ENCODE results near the gene BCHE.

BCHE gene

DNA sequence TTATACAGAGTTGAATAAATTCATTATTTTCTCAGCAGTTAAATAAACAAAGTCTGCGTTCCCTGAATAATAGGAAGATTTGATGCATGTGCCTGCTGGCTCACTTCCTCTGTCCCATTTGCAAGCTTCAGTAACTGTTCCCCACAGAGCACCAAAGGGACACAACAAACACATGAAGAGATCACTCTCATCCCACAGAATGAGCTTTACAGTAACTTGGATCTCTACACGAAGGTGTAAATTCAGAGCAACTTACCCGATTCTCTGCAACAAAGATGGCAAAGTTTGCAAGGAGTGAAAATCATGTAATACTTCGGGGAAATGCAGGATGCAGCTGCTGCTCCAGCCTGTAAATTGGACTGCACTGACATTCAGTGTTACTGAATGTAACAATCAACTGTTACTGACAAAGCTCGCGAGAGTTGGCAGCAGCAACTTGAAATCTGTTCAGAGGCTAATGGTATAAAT, at the start of gene BCHE:
Gene BCHE (minus strand): TSS at position 366 of the 468 bp plus-strand sequence. CDS start 6,390 bp downstream, outside the sequence.
- no peak for DNase-seq (ENCODE audit: low spot score)

DNA sequence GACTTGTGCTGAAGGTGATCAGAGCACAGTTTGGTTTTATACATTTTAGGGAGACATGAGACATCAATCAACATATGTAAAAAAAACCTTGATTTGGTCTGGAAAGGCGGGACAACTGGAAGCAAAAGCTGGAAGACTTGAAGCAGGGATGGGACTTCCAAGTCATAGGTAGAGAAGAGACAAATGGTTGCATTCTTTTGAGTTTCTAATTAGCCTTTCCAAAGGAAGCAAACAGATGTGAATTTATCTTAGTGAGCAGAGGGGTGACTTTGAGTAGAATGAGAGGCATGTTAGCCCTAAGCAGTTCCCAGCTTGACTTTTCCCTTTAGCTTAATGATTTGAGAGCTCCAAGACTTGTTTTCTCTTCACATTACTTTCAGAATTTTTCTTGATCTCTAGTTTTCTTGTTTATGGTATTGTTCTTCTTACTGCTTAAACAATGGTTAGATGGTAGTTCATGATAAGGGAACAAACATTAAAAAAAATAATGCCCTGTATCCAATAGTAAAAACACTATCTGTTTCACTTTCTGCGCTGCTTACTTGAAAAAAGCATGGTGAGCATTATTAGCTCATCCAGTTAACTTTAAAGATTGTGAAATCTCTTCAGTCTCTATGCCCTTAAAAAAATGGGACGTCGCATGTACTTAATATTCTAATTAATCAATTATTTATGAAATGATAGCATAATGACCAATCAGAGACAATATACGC, 48.5 kb upstream of the BCHE start:
- DNase-seq (ENCODE audit: low spot score): no peak

DNA sequence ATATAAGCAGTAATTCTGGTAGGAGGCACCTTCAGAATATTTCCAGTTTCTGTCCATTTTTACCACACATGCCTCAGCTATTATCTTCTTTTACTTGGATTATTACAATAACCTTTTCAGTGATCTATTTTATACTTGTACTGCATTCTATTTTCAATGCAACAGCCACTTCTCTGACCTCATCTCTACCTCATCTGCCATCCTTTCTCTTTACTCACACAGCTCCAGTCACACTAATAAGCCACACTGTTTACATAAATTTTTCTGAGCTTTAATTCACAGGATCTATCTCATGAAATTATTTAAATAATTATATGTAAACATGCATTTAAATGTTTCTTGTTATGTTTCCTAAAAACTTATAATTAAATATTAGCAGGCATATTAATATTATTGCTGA, 47.3 kb upstream of the BCHE start:
- DNase-seq (ENCODE audit: low spot score): no peak

DNA sequence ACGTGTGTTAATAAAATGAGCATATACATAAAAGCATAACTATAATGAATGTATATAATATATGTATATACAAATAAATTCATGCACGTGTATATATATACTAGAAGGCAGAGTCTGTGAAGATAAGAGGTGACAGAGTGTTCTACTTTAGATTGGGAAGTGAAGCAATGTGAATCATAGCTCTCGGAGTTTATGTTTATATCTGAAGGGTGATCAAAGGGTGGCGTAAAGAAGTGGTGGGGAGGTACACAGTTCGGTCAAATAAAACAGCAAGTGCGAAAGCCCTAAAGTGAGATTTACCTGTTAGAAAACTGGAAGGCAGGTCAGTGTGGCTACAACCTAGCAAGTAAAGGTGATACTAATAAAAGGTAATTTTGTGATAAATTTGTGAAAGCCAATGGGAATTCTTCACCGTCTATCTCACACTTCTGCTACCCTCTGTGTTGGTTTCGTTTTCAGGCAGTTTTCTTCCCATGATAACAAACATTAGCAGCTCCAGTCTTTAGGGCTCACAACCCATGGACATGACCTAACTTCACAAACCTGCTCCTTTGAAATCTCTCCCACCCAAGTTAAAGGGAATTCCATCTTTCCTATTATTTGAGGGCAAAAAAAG, 46.7 kb upstream of the BCHE start:
- no peak for DNase-seq (ENCODE audit: low spot score)

DNA sequence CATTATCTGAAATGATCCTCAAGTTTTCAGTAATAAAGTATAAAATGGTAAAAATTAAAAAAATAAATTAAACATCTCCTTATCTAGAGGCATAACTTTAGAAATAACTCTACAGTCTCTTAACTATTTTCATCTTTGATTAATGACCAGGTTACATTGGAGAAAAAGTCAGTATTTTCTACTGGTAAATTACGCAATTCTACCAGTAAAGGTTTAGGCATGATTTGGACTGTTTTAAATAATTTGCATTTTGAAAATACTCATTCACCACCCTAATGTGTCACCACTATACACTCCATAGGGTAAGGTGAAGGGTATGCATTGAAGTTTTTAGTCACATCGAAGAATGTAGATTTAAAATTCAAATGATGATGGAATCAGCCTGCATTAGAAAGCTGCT, 45.9 kb upstream of the BCHE start:
- DNase-seq (ENCODE audit: low spot score): no peak

DNA sequence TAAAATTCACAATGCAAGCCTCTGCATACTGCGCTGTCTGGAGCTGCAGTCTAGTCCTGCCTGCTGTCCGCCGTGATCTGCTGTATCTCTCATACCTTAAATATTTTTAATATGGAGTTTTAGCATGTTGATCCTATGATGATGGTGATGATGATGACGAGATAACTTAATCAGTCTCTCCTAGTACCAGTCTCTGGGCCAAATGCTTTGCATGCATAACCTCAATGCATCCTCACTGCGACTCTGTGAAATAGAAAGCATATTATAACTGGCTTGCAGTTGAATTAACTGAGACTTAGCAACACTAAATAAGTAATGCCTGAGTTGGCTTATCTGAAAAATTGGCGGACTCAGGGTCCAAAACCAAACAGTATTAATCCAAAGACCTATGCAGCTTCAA, 38.4 kb upstream of the BCHE start:
- DNase-seq (ENCODE audit: low spot score): no peak

DNA sequence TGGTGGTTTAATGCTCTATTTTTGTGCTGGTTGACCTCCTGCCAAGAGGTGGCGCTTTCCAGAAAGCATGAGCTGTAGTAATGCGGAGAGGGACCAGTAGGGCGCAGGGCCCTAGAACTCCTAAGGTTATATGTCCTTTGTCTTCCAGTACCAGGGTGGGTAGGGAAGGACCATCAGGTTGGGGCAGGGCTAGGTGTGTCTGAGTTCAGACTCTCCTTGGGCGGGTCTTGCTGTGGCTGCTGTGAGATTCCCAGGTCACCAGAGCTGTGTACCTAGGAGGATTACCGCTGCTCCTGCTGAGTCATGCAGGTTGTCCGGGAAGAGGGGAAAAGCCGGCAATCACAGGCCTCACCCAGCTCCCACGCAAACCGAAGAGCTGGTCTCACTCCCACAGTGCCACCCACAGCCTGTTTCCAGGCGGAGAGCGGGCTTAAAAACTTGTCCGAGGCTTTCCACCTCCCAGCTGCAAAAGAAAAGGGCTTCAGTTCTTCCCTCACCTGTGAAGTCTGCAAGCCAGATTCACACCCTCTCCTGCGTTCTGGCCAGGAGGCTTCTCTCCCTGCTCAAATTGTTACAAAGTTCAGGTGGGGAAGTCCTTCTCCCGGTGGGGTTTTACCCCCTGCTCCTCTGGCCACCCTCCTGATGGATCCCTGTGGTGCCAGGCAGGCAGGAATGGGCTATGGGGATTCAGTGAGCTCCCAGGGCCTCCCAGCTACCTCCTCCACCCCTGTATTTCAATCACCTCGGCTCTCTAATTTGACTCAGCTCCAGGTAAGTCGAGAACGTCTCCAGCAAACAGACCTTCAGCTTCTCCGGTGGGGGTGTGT, 37.7 kb upstream of the BCHE start:
- DNase-seq (ENCODE audit: low spot score): no peak

DNA sequence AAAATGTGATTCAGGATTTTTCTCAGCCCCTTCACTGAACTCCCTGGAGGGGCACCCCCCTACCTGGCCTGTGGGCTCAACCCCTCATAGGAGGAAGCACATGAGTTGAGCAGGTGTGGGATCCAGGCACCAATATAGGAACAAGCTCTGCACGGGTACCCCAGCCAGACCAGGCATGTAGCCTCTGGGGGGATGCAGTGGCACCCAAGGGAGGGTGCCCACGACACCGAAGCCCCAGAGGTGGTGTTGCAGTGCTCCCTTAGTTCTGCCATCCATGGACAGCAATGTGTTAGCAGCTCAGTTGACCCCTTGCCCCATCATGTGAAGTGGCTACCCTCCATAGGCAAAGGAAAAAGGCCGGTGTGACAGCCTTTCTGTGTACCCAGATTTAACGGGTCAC, 30.9 kb upstream of the BCHE start:
- no peak for DNase-seq (ENCODE audit: low spot score)

DNA sequence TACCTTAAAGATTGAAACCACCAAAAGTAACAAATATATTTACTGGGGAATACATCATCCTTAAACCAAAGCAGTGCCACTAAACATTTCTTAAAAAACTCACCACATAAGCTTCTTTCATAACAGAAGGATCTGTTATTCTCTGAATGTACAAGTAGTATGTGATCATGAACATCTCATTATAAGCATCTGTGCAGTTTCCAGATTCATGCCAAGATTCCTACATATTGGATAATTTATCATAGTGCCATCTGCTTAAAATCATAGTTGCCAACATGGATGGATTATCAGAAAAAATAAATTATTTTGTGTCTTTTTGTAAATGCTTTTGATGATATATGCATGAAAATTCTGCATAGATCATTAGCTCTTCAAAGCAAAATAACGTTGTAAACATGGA, 21.8 kb upstream of the BCHE start:
- no peak for DNase-seq (ENCODE audit: low spot score)

DNA sequence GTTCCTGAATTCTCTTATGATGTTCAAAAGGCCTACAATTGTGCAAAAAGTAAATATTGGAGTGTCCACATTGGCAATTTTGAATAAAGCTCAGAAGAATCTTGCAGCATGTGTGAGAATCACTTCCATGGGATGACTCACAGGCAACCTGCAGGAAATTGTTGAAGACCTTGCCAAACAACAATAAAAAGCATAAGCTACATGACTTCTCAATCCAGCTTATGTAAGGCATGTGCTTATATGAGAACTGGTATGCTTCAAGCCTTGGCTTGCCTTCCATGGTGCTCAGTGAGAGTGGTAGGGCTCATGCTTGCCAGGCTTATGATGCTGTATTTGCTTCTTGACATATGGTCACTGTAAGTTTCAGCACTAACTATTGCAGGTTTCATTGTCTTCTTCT, 18.4 kb upstream of the BCHE start:
- no peak for DNase-seq (ENCODE audit: low spot score)

DNA sequence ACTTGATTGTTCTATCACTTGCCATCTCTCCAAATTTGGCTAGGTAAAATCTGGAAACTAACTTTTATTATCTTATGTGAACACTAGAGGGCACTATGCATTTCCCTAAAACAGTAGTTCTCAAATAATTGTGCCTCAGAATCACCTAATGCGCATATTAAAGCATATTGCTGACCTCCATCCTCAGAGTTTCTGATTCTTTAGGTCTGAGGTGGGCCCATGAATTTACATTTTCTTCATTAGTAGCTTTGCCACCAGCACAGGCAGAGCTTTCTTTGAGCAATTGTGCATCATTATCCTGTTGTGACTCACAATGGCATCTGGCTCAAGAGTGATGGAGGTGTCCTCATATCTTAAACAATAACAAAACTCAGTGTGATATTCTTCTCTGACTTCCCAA, 17.5 kb upstream of the BCHE start:
- no peak for DNase-seq (ENCODE audit: low spot score)

DNA sequence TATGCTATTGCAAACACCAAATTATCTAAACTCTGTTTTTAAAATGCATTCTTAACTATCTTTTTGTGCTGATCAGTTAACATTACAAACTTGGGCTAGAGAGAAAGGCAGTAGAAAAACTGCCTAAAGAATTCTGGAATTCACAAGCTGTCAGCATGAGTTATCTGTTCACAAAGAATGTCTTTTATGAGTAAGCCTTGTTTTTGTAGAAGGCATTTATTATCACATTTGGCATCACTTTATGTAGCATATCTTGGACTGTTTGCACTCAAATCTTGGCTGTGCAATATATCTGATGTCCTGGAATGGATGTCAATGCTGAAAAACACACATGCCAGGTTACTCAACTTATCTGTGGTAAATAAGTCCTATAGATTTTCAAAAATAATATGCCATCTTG, 15.5 kb upstream of the BCHE start:
- no peak for DNase-seq (ENCODE audit: low spot score)

DNA sequence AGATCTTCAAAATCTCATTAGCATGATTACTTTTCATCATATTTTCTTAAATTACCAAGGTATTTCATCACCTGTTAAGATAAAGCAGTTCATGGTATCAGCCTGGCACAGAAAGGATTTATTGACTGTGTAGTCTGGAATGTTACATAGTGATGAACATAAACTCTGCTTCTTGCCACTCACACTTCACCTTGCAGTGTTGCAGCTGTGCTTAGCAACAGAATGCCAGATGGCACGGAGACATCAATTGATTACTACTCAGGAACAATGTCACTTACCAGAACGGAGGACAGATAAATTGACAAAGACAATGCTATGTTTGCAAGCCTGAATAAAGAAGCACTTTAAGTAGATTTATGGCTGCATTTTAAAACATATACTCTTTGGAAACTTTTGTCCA, 15.0 kb upstream of the BCHE start:
- no peak for DNase-seq (ENCODE audit: low spot score)

DNA sequence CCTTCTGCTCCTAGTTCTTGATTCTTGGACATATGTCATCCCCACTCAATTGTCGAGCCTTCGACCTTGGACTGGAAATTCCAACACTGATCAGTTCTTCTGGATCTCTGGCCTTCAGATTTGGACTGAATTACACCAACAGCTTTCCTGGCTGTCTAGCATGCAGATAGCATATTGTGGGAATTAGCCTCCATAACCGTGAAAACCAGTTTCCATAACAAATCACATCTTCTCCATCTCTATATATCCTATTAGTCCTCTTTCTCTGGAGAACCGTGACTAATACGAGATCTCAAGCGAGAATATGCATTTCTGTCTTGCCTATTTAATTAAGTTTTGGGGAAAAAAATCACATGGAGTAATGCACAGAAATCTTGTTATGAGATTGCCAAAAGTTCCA, 8.8 kb upstream of the BCHE start:
- no peak for DNase-seq (ENCODE audit: low spot score)

DNA sequence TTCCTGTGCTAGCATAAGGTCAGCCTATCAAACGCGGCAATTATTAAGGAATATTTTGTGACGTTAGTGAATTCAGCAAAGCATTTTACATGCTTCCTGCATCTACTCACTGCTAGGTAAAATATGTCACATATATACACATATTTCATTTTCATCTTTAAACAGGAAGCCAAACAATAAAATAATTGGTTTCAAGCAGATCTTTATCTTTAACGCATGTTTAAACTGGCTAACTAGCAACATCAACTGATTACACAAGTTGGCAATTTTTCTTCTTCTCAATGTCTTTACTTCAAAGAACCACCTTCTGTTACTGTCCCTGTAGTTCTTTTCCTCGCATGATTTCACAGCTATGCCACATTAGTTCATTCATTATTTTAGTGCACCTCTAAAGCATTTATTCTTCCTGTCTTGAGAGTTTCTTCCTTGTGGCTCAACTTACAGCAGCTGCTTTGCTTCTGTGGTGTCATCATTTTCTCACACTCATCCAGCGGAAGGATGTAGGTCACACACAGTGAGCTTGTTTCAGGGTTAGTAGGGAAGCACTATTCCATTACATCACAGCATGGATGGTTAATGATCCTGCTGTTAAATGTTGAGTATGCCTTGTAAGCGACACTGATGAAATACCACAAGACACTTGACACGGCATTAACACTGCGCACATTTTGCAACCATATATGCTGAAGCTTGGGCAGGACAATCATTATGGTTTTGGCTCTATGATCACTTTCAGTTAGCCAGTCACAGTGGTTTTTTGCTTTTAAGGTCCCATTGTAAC, 2.3 kb upstream of the BCHE start:
- DNase-seq (ENCODE audit: low spot score): no peak

DNA sequence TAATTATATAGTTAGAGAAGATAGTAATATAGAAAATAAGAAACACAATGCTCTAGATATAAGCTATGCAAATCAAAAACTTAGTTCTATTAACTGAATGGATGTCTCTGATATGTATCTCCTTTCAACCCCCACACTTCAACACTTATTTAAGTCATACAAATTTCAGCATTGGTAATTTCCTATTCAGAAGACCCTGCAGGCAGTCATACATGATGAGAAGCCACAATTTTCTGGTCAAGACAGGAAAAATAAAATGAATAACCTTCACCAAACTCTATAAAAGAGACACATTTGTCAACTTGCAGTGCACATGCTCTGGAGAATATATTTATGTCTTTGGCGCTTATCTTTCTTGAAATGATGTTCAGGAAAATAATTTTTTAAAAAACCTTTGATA, 578 bp upstream of the BCHE start:
- DNase-seq (ENCODE audit: low spot score): no peak

DNA sequence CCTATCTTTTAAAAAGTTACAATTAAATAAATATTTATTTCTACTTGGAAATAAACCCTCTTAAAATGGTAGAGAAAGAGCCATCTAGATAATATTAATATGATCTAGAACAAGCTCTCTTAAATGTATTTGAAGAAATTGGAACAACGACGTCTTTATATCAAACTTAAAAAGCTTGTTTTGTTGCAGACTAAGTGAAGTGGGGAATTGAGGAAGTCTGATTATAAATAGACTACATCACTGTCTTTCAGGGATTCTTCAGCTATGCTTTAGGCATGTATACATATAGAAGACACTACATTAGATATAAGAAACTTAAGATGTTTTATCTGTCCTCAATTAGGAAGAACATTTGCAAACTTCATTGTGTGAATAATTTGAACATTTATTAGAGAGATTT, 1.8 kb downstream of the BCHE start:
- no peak for DNase-seq (ENCODE audit: low spot score)

DNA sequence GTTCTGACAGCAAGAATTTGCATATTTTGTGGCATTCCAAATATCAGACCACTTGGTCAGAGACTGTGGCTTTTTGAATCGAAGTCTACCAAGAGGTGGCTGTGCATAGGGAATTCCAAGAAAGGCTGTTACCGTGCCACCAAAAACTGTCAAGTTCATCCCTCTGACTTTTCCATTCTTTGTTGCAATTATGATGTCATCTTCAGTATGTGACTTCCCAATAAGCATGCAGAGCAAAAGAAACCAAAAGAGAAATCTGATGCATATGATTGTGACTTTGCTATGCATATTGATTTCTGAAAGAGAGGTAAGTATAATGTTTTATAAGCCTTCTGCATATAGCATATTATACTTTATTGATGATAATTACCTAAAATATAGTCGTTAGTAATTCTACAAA, 6.5 kb downstream of the BCHE start:
- no peak for DNase-seq (ENCODE audit: low spot score)

DNA sequence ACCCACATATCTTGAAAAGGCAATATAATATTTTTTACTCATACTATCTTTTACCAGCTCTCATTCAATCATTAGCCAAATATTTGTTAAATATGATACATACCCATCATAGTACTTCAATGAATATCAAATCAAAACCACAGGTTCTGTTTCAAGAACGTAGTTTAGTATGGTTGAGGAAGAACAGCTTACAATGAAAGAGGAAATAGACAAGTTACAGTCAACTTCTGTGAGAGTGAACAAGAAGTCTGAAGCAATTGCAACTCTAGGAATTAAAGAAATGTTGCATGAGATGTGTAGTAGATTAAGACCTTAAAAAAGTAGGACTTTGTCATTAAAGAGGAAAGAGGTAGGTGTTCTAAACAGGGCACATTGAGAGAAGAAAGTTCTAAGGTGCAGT, 9.3 kb downstream of the BCHE start:
- DNase-seq (ENCODE audit: low spot score): no peak

DNA sequence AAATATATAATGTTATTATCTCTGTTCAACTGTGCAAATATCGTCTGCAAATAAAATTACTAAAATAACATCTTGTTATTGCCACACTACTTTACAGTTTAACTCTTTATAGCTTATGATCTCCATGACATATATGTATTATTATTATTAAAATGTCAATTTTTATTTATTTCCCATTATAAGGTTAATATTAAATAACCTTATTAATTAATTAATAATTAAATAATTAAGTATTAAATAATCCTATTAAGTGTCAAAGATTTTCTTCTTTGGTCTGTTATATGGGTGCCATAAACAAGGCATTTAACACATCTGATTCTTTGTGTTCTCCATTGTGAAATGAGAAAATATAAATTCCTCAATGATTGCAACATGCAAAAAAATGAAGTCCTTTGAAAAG, 10.0 kb downstream of the BCHE start:
- no peak for DNase-seq (ENCODE audit: low spot score)

DNA sequence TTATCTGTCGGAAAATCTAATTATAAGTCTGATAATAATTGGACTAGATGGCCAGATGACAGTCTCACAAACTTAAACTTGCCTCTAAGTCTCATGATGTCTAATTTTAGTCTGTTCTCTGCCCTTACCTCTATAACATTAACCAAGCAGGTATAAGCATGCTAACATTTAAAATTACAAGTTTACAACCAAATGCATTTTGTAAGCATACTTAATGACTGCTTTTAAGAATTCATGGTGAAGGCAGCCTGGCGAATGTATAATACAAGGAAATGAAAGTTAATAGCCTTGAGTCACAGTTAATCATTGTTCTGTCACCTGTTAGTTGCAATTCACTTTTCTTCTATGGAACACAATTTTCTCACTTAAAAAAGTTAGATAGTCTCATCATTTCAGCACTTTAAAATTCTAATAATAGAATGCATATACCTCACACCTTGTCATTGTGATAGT, 16.5 kb downstream of the BCHE start:
- DNase-seq (ENCODE audit: low spot score): no peak

DNA sequence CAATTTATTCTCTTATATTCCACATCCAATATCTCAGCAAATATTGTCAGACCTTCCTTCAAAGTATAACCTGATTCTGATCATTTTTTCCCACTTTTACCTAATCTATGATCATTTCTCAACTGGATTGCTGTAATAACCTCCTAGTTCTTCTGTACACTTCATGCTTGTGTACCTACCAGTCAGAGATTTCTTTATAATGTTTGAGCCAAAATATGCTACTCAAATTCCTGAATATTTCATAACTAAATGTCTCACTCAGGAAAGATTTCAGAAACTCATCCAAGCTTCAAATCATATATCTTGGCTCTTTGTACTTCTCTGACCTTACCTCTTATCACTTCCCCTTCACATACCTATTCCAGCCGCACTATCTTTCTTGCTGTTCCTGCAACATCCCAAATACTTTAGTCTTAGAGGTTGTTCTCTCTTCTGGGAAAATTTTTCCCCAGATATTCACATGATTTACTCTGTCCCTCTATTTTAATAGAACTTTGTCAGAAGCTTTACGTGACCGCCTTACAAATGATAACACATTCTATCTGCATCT, 20.0 kb downstream of the BCHE start:
- DNase-seq (ENCODE audit: low spot score): no peak
